Tibial artery (tissue), 4 donors: ENCODE data around the gene HOXD9.

ENCODE experiments used
- DNase-seq, 2 donors: peaks; one replicate each; pipeline ENCODE4 v3.0.0-alpha.2; 2019
- H3K27ac ChIP-seq, 2 donors: fragments of 200-600 bp; sonication (generic) in 1 of 2; 1 replicate in 1 of 2; 2 replicates in 1 of 2; pipeline ENCODE4 v1.5.1; 2018 to 2019; ENCODE audit warnings: mild to moderate bottlenecking in 1 of 2
- H3K27me3 ChIP-seq, 2 donors: fragments of 200-600 bp; sonication (generic) in 1 of 2; one replicate each; pipeline versions ENCODE4 v1.5.1 to v1.6.0; 2016 to 2019
- H3K36me3 ChIP-seq, 3 donors: fragments of 200-600 bp; sonication (generic) in 2 of 3; one replicate each; pipeline ENCODE4 v1.5.1; 2016 to 2019; ENCODE audit warnings: mild to moderate bottlenecking in 2 of 3
- H3K4me1 ChIP-seq, 4 donors: fragments of 200-600 bp; sonication (generic) in 2 of 4; 1 replicate in 3 of 4; 2 replicates in 1 of 4; pipeline ENCODE4 v1.5.1; 2016 to 2019
- H3K4me3 ChIP-seq, 2 donors: fragments of 200-600 bp; sonication (generic) in 1 of 2; 1 replicate in 1 of 2; 2 replicates in 1 of 2; pipeline ENCODE4 v1.5.1; 2018 to 2019; ENCODE audit warnings: mild to moderate bottlenecking in 2 of 2
- H3K9me3 ChIP-seq, 3 donors: fragments of 200-600 bp; sonication (generic) in 1 of 3; one replicate each; pipeline ENCODE4 v1.5.1; 2016 to 2019
- CTCF ChIP-seq, 2 experiments: fragments of 200-600 bp in 1 of 2; fragments of 450-650 bp in 1 of 2; IDR thresholded peaks; one replicate each; pipeline ENCODE4 v1.5.1; 2017 to 2019; ENCODE audit warnings: antibody characterized with exemption in 2 of 2, mild to moderate bottlenecking in 1 of 2, moderate library complexity in 1 of 2
- intact Hi-C: fragments of 100-400 bp; cut with DNase I; formaldehyde crosslinking; loops from one replicate; pipeline ENCODE4 v1.15.0; 2023; ENCODE audit warnings: low total_unique reads

HOXD9 gene

GRCh38 chr2:176076796-176077195 is 45.7 kb upstream of the HOXD9 start:
- Histone ChIP-seq H3K27ac (no peak overlapping the region), H3K4me3 (no peak overlapping the region), H3K4me1 (peaks cover 0 to 28% (median 21%) of the 10 kb centered on the region in 4 donors), H3K9me3 (no peaks in the 10 kb centered on the region), H3K36me3 (no peaks in the 10 kb centered on the region), H3K27me3 (peaks cover 22 to 99% of the 10 kb centered on the region in 2 donors)
- TF ChIP-seq CTCF (IDR thresholded peaks at IDR 0.05): no peak
- no peak for DNase-seq
- intact Hi-C loops: no loop called here

GRCh38 chr2:176078541-176079284 is 43.8 kb upstream of the HOXD9 start:
- no peak for TF ChIP-seq CTCF (IDR thresholded peaks at IDR 0.05)
- H3K36me3 ChIP-seq: no peaks in the 10 kb centered on the region
- no peak overlapping the region for H3K4me3 ChIP-seq
- intact Hi-C loops: no loop called here
- H3K9me3 ChIP-seq: peaks cover 0 to 6% (median 0%) of the 10 kb centered on the region in 3 donors
- no peak for DNase-seq
- peaks cover 29 to 99% of the 10 kb centered on the region in 2 donors for H3K27me3 ChIP-seq
- H3K27ac ChIP-seq: no peak overlapping the region
- peaks cover 0 to 37% (median 21%) of the 10 kb centered on the region in 4 donors for H3K4me1 ChIP-seq

- peaks cover 0 to 7% (median 0%) of the 10 kb centered on the region in 3 donors for H3K9me3 ChIP-seq
- no peak for DNase-seq
- peak overlapping the region in 1 of 2 donors; percentile 35 for H3K4me3 ChIP-seq
- no peaks in the 10 kb centered on the region for H3K36me3 ChIP-seq
- peaks cover 29 to 99% of the 10 kb centered on the region in 2 donors for H3K27me3 ChIP-seq
- peaks cover 0 to 37% (median 21%) of the 10 kb centered on the region in 4 donors for H3K4me1 ChIP-seq
- no peak overlapping the region for H3K27ac ChIP-seq
- no peak for TF ChIP-seq CTCF (IDR thresholded peaks at IDR 0.05)
- intact Hi-C loops: no loop called here
These were observed 43.2 kb upstream of the HOXD9 start for GRCh38 chr2:176079285-176079830.

- peak overlapping the region; percentile 6 to 35 for H3K4me3 ChIP-seq
- peaks cover 0 to 7% (median 0%) of the 10 kb centered on the region in 3 donors for H3K9me3 ChIP-seq
- no peaks in the 10 kb centered on the region for H3K36me3 ChIP-seq
- intact Hi-C loops: no loop called here
- H3K27me3 ChIP-seq: peaks cover 29 to 99% of the 10 kb centered on the region in 2 donors
- peaks cover 0 to 42% (median 24%) of the 10 kb centered on the region in 4 donors for H3K4me1 ChIP-seq
- peak; percentile 46 to 48 for TF ChIP-seq CTCF (IDR thresholded peaks at IDR 0.05)
- H3K27ac ChIP-seq: no peak overlapping the region
- DNase-seq: no peak
These were observed 42.5 kb upstream of the HOXD9 start for GRCh38 chr2:176079831-176080539.

GRCh38 chr2:176080540-176081375 is 41.8 kb upstream of the HOXD9 start:
- H3K9me3 ChIP-seq: peaks cover 0 to 7% (median 0%) of the 10 kb centered on the region in 3 donors
- intact Hi-C loops: no loop called here
- H3K27ac ChIP-seq: no peak overlapping the region
- peaks cover 0 to 50% (median 32%) of the 10 kb centered on the region in 4 donors for H3K4me1 ChIP-seq
- DNase-seq: peak in 1 of 2 donors; percentile 48
- H3K4me3 ChIP-seq: peak overlapping the region; percentile 6 to 35
- no peak for TF ChIP-seq CTCF (IDR thresholded peaks at IDR 0.05)
- H3K27me3 ChIP-seq: peaks cover 29 to 99% of the 10 kb centered on the region in 2 donors
- no peaks in the 10 kb centered on the region for H3K36me3 ChIP-seq
